ENCODE measurements around the gene IFITM10.
"Not testable (repeated sequence)": the region's sequence is repeated elsewhere in the genome, so short reads cannot be mapped to it uniquely, and the experiment has no call there.

- TF ChIP-seq SP1 (IDR thresholded peaks at IDR 0.05); FOXM1 (IDR thresholded peaks at IDR 0.05; ENCODE audit: borderline replicate concordance); CTBP1 (IDR thresholded peaks at IDR 0.05; ENCODE audit: borderline replicate concordance); SUZ12 (IDR thresholded peaks at IDR 0.05); HDGF (IDR thresholded peaks at IDR 0.05; ENCODE audit: borderline replicate concordance); L3MBTL2 (conservative IDR thresholded peaks at IDR 0.05); ZNF384 (IDR thresholded peaks at IDR 0.05); FOXK2 (IDR thresholded peaks at IDR 0.05); BHLHE40 (IDR thresholded peaks at IDR 0.05; ENCODE audit: borderline replicate concordance); NFRKB (IDR thresholded peaks at IDR 0.05): not testable (repeated sequence)
Observed at GRCh38 chr11:1769304-1769936, 19.0 kb upstream of the IFITM10 start.

Data from HEK293T (cell line).